Endometrial microvascular endothelial cells (primary cell): ENCODE results near the gene FOXC2. TPM values are rescaled to one million over a fixed set of nuclear protein-coding genes. Genes with fewer than 3 reads are reported as not detected.
"Not testable (repeated sequence)": the region's sequence is repeated elsewhere in the genome, so short reads cannot be mapped to it uniquely, and the experiment has no call there.

Experiments
- in situ Hi-C: cut with HindIII; loops from 2 replicates; pipeline ENCODE4 v1.10.0; 2017; ENCODE audit warnings: low sequenced_read_pairs, low pct_unique_long_range_greater_than_20kb; ENCODE audit errors: inconsistent ontology term
- total RNA-seq: library from RNA; depleted of rRNA; stranded (reverse); fragments of >200 nt; gene quantifications from one replicate; pipeline ENCODE4 v1.2.3, GENCODE V29; 2015; ENCODE audit errors: inconsistent ontology term

The FOXC2 gene
- total RNA-seq, 1 donor from 2014 or later: 8.9 TPM

DNA sequence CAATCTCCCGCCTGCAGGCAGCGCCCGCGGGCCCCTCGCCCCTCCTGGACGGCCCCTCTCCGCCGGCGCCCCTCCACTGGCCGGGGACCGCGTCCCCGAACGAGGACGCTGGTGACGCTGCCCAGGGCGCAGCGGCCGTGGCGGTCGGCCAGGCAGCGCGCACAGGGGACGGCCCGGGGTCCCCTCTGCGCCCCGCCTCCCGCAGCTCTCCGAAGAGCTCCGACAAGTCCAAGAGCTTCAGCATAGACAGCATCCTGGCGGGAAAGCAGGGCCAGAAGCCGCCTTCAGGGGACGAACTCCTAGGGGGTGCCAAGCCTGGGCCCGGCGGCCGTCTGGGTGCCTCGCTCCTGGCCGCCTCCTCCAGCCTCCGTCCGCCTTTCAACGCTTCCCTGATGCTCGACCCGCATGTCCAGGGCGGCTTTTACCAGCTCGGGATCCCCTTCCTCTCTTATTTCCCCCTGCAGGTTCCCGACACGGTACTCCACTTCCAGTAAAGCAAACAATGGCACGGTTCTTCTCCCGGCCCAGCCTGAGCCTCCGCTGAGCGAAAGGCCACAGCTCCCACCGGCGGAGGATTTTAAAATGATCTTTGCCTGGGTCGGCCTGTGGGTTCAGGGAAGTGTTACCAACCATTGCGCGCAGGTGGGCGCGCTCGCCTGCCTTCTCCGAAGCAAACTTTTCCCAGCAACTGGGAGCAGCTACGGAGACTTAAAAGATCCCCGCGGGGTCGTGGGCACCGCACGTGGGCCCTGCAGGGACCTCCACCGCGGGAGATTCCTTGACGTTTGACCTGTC, 12.8 kb downstream of the FOXC2 start:
- in situ Hi-C loops: loop anchor here (10.0 kb wide), 1 partner anchor 175 kb away; no protein-coding TSS in a partner anchor

DNA sequence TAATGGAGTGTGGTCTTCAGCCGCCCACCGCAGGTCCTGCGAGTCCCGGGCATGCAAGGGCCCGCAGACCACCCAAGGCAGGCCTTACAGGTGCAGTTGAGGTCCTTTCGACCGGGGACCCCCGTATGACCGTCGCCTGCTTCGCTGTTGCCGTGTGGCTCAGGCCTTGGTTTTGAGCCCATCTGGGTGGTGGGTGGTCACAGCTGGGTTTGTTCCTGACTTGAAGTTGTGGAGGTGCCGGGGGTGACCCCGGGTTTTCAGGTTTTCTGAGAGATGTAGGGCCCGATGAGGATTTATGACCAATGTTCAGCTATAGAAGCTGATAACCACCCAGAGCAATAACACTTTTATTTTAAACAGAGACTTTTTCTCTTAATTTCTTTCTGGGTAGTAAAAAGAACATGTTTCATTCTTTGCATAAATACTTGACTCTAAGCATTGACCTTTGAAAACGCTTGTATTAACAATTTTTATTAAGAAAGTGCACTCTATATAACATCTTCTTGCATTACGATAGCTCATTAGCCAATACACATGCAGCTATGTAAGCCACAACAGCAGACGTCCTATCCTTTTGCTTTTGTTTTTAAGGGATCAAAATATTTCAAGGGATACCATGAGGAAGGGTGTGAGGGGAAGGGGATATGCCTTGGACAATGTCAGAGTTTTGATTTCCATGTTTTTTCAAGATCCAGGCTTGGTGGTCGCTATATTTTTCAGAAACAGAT, 13.6 kb downstream of the FOXC2 start:
- in situ Hi-C loops: no loop called here

DNA sequence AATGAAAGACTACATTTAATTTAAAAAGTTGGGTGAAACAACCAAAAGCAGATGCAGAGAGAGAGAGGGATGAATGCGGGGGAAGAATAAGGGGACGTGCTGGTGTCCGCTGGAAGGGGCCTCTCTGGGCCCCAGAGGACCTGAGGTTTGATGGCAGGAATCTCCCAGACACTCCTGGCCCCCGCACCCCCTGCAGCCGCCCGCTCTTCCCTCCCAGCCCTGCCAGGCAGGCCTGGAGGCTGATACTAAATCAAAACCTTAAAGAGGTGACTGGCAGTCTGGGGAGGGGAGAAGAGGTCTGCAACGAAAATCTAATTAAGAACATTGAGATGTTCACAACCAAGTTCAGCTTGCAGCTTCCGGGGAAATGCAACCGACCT, 14.2 kb downstream of the FOXC2 start:
- in situ Hi-C loops: no loop called here

DNA sequence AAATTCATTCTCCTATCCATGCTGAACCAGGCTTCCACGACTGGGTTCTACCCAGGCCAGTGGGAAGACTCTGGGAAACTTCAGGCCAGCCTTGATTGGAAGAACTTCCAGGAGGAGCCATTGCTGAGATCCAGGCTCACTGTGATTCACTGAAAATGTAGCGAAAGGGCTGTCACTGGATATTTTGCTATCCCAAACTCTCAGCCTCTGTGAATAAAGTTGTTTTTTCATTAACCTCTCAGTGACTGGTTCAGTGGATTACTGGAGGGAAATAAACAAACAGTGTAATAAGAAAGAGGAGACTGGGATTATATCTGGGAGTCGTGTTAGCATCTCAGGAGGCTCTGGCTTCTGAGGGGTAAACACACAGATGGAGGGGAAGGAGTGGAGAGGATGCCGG, 14.8 kb downstream of the FOXC2 start:
- in situ Hi-C loops: no loop called here

DNA sequence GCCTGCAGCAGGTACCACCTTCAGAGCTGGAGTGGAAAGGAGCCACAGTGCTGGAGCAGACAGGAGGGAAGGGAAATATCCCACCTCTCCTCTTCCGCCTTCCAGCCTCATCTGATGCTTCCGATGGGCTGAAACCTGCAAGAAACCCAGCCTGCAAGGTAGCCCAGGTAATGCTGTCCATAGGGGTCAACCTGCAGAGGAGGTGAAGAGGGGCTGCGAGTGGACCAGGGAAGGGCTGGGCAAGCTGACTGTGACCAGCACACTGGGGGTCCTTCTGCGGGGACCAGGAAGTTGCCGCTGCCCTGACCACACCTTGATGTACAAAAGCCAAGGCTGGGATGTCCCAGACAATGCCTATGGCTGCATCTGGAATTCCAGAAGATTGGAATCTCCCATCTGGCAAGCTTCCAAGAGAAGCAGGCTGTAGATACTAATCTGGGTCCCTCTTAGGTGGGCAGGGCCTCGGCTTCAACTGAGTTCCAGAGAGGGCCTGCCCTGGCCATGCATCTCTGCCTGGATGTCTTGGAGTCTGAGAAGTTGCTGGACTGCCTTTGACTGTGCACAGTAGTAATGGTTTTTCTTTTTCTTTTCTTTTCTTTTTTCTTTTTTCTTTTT, 17.5 kb downstream of the FOXC2 start:
- in situ Hi-C loops: no loop called here

DNA sequence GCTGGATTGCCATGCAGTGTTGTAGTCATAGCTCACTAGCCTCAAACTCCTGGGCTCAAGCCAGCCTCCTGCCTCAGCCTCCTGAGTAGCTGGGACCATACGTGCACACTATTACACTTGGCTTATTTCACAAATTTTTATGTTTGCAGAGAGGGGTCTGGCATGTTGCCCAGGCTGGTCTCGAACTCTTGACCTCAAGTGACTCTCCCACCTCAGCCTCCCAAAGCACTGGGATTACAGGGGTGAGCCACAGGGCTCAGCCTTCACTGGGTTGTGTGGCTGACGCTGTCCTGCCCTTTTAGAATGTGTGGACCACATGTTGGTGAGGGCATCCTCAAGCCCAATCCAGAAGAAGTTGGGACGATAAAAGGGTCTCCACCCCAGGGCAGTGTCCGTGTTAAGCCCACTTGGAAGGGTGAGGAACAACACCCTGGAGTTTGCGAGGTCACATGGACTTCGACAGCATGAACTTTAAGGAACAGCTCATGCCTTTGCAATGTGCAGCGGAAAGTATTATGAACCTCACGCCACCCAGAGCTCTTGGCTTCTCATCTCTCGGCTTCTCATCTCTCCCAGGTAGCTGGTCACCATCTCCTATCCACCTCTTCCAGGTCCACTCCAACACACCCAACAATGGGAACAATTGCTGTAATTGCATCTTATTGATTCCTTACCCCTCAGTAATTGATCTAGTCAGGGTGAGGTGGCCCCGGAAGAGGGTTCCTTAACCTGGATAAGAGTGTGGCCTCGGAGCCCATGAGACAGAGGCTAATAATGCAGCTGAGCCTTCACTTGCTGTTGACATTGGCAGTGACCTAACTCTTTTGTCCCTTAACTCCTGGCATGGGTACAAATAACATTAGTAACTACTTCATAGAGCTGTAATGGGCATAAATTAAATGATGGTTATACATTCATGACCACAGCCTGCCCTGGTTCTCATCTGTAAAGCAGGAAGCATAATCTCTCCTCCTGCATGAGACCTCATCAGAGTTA, 18.4 kb downstream of the FOXC2 start:
- in situ Hi-C loops: no loop called here

DNA sequence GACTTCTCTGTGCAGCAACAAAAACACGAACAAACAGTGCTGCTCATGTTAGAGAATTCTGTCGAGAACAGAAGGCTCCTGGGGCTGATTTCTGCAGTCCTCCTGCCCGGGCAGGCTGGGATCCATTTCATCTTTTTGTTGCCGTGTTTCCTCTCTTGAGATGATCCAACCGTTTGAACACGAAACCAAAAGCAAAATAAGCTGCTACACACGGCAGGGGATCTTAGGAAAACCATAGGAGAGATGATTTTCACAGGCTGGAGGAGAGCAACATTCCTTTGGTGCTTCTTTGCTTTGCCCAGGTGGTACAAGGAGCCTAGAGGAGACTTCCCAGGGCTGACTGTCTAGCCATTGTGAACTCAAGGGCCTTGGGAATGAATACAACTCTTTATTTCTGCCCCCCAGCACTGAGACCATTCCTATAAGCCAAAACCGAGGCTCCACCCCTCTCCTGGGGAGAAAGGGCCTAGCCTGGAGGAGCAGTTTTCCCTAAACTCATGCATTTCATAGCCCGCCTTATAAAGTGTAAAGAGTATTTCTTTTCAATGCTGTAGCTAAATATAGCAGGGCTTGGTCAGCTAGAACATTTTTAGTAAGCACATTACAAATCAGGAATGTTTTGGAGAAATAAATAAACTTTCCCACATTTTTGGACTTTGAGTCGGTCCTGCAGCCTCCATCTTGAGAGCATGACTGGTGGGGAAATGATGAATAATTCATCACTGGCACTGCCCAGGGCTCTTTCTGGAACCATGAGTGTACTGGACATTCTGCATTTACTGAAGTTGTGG, 19.4 kb downstream of the FOXC2 start:
- in situ Hi-C loops: no loop called here

DNA sequence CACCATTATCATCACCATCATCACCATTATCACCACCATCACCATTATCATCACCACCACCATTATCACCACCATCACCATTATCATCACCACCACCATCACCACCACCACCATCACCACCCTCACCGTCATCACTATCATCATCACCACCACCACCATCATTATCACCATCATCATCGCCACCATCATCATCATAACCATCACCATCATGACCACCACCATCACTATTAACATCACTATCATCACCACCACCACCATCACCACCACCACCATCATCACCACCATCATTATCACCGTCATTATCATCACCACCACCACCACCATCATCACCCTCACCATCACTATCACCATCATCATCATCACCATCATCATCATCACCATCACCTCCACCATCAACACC, 20.9 kb downstream of the FOXC2 start:
- in situ Hi-C loops: no loop called here

DNA sequence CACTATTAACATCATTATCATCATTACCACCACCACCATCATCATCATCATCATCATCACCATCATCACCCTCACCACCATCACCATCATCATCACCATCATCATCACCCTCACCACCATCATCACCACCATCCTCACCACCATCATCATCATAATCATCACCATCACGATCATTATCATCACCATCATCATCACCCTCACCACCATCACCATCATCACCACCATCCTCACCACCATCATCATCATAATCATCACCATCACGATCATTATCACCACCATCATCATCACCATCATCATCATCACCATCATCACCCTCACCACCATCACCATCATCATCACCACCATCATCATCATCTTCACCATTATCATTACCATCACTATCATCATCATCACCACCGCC, 21.3 kb downstream of the FOXC2 start:
- in situ Hi-C loops: not testable (repeated sequence)

DNA sequence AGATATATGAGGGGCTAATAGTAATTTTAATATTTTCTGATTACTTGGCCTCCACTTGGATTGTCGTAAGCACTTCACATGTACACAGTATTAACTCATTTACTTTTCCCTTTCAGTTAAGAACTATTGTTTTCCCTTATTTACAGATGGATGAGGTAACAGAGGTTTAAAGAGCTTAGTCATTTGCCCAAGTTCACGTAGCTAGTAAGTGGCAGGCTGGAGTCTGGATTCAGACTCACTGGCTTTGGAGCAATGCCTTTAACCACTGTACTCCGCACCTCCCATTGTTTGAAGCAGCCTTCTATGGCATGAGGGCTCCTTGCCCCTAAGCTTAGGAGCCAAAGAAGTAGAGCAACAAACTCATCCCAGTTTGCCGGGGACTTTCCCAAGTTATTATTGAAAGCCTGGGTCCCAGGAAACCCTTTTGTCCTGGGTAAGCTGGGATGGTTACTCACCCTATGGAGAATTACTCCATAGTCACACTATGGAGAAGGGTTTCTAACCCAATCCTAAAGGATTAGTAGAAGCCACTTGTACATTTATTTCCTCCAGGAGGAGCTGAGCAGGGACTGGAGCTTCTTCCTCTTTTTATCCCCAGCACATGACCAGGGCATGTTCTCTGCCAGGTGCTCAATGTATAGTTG, 24.0 kb downstream of the FOXC2 start:
- in situ Hi-C loops: no loop called here

DNA sequence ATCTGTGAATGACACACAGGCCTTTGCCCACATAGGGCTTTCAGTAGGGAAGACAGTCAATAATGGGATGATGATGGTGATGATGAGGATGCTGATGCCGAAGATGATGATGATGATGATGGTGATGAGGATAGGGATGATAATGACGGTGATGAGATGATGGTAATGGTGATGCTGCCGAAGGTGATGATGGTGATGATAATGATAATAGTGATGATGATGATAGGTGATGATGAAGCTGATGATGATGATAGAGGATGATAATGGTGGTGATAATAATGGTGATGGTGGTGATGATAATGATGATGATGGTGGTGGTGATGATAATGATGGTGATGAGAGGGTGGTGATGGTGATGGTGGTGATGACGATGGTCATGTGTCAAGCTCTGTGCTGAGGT, 24.6 kb downstream of the FOXC2 start:
- in situ Hi-C loops: no loop called here

DNA sequence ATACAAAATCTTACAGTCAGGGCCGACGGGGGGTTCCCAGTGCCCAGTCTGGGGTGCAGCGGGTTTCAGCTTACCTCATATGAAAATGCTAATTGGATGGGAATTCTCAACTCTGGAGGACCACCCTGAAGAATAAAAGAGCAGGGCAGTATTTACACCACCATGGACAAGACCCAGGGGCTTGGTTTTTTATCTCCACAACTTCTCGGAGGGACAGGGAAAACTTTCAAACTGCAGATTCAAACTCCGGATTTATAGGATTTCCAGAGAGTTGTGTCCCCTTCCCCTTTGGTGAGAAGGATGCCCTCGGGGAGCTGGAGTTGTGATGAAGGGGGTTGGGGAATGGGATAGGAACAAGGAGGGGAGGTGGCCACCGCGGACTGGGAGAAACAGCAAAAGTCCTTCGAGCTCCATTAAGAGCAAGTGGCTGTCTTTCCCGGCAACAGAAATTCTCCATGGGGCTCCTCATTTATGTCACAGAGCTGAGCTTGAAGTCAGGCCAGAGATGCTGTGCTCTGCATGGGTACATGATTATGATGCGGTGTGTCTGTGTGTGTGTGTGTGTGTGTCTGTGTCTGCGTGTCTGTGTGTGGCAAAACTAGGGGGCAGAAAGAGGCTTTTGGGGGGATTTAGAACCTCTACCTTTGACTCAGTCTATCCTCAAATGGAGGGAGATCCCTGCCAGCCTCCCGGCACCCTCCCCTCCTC, 27.4 kb downstream of the FOXC2 start:
- in situ Hi-C loops: no loop called here

DNA sequence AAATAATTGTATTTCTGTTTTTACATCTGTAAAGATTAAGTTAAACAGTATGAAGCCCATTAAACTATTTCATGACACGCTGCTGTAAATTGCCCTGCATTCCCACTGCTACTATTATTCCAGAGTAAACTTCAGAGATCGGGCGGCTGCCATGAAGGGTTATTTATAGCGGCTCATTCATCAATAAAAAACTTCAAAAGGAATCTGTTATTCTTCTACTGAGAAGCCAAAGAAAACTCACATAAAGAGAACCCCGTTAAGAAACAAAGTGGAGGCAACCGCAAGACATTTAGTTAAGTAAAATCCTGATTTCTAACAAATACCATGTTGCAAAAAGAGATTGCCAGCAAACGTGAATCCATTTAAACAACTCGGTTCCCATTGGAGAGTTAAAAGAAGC, 28.1 kb downstream of the FOXC2 start:
- in situ Hi-C loops: no loop called here

DNA sequence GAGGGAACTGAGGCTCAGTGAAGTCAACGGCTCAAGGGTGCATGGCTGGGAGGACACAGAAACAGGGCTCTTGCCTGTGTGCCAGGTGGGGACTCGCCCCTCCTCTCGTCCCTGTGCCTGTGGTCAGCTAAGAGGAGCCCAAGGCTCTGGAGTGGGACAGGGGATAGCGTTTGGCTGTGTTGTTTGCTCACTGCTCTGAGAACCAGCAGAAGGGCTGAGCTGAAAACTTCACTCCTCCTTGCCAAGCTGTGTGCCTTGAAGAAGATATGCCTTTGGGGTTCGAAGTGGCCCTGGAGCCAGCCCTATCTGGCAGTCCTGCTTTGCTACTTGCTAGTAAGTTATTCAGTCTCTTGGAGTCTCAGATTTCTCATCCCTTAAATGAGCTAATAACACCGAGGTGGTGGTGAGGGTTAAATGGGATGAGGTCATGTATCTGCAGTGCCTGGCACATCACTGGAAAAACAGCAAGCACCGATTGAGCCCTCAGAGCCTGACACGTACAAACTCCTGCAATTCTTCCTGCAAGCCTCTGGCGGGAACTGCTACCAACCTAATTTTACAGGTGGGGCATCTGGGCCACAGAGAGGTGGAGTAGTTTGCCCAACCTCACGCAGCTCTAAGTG, 29.5 kb downstream of the FOXC2 start:
- in situ Hi-C loops: no loop called here

DNA sequence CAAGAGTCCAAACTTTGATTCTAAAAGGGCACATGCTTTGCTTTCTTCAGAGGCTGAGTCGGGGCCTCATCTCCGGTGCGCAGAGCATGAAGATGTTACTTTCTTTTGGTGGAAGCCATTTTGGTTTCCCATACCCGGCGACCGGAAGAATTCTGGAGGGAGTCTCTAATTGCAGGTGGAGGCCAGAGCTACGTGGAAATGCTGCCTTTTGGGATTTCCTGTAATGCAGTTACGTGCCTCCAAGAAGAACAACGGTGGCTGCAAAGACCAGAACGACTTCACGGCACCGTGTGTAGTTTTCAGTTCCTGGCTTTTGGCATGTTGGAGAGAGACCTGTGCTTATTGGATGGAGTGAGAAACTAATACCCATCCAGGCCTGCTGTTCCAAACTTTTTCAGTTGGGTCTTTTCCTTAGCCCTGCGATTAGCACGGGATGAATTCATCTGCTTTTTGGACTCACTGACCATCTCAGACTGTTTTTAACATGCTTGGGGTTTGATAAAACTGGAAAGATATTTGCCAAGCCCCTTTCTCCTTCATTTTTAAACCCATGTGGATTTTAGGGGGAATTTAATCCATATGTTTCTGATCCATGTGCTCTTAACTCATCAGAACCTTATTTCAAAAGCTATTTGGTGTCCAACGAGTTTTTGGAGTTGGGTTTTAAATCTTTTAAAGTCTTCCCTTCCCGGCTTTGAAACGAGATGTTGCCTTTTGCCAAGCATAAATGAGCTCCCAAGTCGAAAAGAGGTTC, 30.7 kb downstream of the FOXC2 start:
- in situ Hi-C loops: no loop called here
